ENCODE data around the gene ZBTB22.
A peak's percentile ranks its signal among the peaks of the same experiment; 100 is the strongest.

ZBTB22 gene

DNA sequence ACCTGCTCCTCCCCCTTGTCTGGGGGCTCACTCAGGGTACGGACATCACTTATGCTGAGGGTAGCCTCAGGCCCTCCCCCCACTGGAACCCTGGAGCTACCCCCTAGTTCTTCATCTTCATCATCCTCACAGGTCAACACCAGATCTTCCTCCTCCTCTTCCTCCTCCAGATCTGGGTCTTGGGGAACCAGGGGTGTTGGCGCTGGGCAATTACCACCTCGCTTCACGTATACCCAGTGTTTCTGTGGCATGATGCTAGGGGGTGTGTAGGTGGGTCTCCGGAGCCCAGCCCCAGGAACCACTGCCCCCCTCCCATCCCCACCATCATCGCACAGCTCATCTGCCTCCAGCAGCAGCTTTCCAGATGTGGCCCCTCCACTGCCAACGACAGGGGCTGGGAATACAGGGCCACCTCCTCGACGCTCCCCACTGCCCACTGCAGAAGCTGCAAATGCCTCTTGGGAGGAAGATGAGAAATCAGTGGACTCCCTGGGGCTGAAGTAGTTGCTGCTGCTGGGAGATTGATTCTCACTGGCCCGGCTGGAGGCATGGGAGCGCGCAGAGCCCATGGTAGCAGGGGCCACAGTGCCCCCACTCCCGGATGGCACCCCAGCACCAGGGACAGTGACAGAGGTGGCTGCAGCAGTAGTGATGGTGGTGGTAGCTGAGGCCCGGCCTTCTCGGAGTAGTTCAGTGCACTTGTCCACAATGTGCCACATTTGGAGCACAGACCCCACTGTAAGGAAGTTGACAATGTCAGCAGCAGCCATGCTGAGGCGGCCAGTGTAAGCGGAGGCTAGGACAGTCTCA, 1.5 kb downstream of the ZBTB22 start:
- H3K9me3 ChIP-seq (ENCODE audit: insufficient read depth, low read depth, low read length): no peaks in the 10 kb centered on the region
- H3K9me2 ChIP-seq (replicated peaks; ENCODE audit: low read depth, low read length): no peaks in the 10 kb centered on the region
- no peaks in the 10 kb centered on the region for H3K27me3 ChIP-seq (ENCODE audit: insufficient read depth, low read length, poor library complexity, severe bottlenecking)
- peaks cover 50% of the 10 kb centered on the region for H3K4me1 ChIP-seq (ENCODE audit: insufficient read depth, low read length, poor library complexity, severe bottlenecking)
- H4K20me1 ChIP-seq (ENCODE audit: insufficient read depth, low read length, poor library complexity, severe bottlenecking): peaks cover 42% of the 10 kb centered on the region
- no peak overlapping the region for H3K4me2 ChIP-seq (ENCODE audit: low read depth, low read length, poor library complexity, severe bottlenecking)
- no peak overlapping the region for H3K9ac ChIP-seq (ENCODE audit: low read depth, low read length, poor library complexity, severe bottlenecking)
- H3K36me3 ChIP-seq (ENCODE audit: insufficient read depth, low read length): peaks cover 23% of the 10 kb centered on the region; the same call in 1 of the 2 replicates
- H3K4me3 ChIP-seq (ENCODE audit: low read length, poor library complexity, severe bottlenecking): no peak overlapping the region
- H3F3A ChIP-seq (ENCODE audit: low read depth): peaks cover 6% of the 10 kb centered on the region; the same call in 1 of the 2 replicates
- no peak for TF ChIP-seq EZH2phosphoT487 (IDR thresholded peaks at IDR 0.05; ENCODE audit: borderline replicate concordance)
- TF ChIP-seq, protein P1, sequence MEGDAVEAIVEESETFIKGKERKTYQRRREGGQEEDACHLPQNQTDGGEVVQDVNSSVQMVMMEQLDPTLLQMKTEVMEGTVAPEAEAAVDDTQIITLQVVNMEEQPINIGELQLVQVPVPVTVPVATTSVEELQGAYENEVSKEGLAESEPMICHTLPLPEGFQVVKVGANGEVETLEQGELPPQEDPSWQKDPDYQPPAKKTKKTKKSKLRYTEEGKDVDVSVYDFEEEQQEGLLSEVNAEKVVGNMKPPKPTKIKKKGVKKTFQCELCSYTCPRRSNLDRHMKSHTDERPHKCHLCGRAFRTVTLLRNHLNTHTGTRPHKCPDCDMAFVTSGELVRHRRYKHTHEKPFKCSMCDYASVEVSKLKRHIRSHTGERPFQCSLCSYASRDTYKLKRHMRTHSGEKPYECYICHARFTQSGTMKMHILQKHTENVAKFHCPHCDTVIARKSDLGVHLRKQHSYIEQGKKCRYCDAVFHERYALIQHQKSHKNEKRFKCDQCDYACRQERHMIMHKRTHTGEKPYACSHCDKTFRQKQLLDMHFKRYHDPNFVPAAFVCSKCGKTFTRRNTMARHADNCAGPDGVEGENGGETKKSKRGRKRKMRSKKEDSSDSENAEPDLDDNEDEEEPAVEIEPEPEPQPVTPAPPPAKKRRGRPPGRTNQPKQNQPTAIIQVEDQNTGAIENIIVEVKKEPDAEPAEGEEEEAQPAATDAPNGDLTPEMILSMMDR (conservative IDR thresholded peaks at IDR 0.05; ENCODE audit: low read length): no peak
- no peak overlapping the region for H2AFZ ChIP-seq (ENCODE audit: low read length)
- peaks cover 72% of the 10 kb centered on the region for H3K79me2 ChIP-seq (ENCODE audit: insufficient read depth, low read length)

DNA sequence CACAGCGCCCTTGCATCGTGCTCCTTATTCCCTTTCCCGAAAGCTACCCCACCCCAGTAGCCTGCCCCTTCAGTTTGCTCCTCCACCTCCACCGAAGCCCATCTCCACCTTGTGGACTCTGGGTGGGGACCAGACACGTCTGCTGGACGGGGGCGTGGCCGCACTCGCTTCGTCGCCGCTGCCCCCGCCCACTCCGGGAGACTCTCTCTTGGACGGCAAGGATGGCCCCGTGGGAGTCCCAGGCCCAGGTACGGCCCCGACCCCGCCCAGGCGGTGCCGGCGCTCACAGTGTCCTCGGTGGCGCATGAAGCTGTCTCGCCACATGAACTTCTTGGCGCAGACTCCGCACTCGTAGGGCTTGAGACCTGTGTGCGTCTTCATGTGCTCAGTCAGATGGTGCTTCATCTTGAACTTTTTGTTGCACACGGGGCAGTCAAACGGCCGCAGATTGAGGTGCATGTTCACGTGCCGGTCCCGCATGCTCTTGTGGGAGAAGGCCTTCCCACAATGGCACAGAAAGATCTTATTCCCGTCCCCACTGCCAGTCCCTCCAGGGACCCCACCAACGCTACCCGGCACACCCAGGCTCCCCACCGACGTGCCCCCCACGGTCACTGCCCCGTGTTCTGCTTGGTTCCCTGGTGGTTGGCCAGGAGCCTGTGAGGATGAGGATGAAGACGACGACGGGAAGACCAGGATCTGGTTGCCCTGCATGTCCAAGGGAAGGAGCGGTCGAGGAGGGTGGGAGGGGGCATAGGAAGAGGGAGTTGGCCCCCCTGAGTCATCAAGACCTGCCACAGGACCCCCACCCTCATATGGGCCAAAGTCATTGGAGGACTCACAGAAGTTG, 2.4 kb downstream of the ZBTB22 start:
- no peak for TF ChIP-seq EZH2phosphoT487 (IDR thresholded peaks at IDR 0.05; ENCODE audit: borderline replicate concordance)
- TF ChIP-seq, protein P1 (conservative IDR thresholded peaks at IDR 0.05; ENCODE audit: low read length): no peak
- Histone ChIP-seq H2AFZ (ENCODE audit: low read length) (no peak overlapping the region), H3F3A (ENCODE audit: low read depth) (peaks cover 6% of the 10 kb centered on the region; the same call in 1 of the 2 replicates), H3K79me2 (ENCODE audit: insufficient read depth, low read length) (peaks cover 72% of the 10 kb centered on the region), H3K36me3 (ENCODE audit: insufficient read depth, low read length) (peaks cover 16% of the 10 kb centered on the region; the same call in 1 of the 2 replicates), H3K9me3 (ENCODE audit: insufficient read depth, low read depth, low read length) (no peaks in the 10 kb centered on the region), H3K9me2 (replicated peaks; ENCODE audit: low read depth, low read length) (no peaks in the 10 kb centered on the region), H3K4me2 (ENCODE audit: low read depth, low read length, poor library complexity, severe bottlenecking) (peak overlapping the region; percentile 95), H3K4me1 (ENCODE audit: insufficient read depth, low read length, poor library complexity, severe bottlenecking) (peaks cover 44% of the 10 kb centered on the region), H3K9ac (ENCODE audit: low read depth, low read length, poor library complexity, severe bottlenecking) (no peak overlapping the region), H3K27me3 (ENCODE audit: insufficient read depth, low read length, poor library complexity, severe bottlenecking) (no peaks in the 10 kb centered on the region), H4K20me1 (ENCODE audit: insufficient read depth, low read length, poor library complexity, severe bottlenecking) (peaks cover 39% of the 10 kb centered on the region), H3K4me3 (ENCODE audit: low read length, poor library complexity, severe bottlenecking) (peak overlapping the region; percentile 94)

DNA sequence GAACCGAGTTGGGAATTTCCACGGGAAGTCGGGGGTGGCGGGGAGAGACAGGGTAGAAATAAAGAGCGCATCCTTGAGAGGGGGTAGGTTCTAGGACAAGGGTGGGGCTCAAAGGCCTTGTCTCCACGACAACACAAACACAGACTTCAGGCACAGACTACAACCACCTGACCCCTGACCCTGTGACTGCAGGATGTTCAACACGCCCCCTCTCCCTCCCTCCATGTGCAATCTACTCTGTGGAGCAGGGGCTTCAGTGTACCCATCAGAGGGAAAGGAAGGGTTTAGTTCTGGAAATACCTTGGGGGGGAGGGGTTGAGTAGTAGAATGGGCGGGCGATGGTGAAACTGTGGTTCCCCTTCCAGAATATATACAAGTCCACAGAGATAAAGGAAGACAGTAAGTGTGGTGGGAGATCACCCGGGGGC, 3.0 kb downstream of the ZBTB22 start:
- H3K27me3 ChIP-seq (ENCODE audit: insufficient read depth, low read length, poor library complexity, severe bottlenecking): no peaks in the 10 kb centered on the region
- TF ChIP-seq, protein P1 (conservative IDR thresholded peaks at IDR 0.05; ENCODE audit: low read length): no peak
- TF ChIP-seq EZH2phosphoT487 (IDR thresholded peaks at IDR 0.05; ENCODE audit: borderline replicate concordance): no peak
- H3K36me3 ChIP-seq (ENCODE audit: insufficient read depth, low read length): peaks cover 10% of the 10 kb centered on the region; the same call in 1 of the 2 replicates
- H3K4me1 ChIP-seq (ENCODE audit: insufficient read depth, low read length, poor library complexity, severe bottlenecking): peaks cover 39% of the 10 kb centered on the region
- no peaks in the 10 kb centered on the region for H3K9me3 ChIP-seq (ENCODE audit: insufficient read depth, low read depth, low read length)
- H3K4me3 ChIP-seq (ENCODE audit: low read length, poor library complexity, severe bottlenecking): peak overlapping the region; percentile 94
- peak overlapping the region; percentile 95 for H3K4me2 ChIP-seq (ENCODE audit: low read depth, low read length, poor library complexity, severe bottlenecking)
- peaks cover 70% of the 10 kb centered on the region for H3K79me2 ChIP-seq (ENCODE audit: insufficient read depth, low read length)
- peaks cover 6% of the 10 kb centered on the region; the same call in 1 of the 2 replicates for H3F3A ChIP-seq (ENCODE audit: low read depth)
- H4K20me1 ChIP-seq (ENCODE audit: insufficient read depth, low read length, poor library complexity, severe bottlenecking): peaks cover 35% of the 10 kb centered on the region
- peak overlapping the region; percentile 93 for H3K9ac ChIP-seq (ENCODE audit: low read depth, low read length, poor library complexity, severe bottlenecking)
- H3K9me2 ChIP-seq (replicated peaks; ENCODE audit: low read depth, low read length): no peaks in the 10 kb centered on the region
- H2AFZ ChIP-seq (ENCODE audit: low read length): peak overlapping the region; percentile 79

Measured in Loucy (cell line).